B cell (primary cell): ENCODE results near the gene FHIT. TPM values are rescaled to one million over a fixed set of nuclear protein-coding genes. Genes with fewer than 3 reads are reported as not detected.

Source experiments
- ATAC-seq: fragments of 200-7000 bp; cut with Tn5 transposase; one replicate; pipeline ENCODE4 v1.10.0; 2021; ENCODE audit warnings: low read depth, mild to moderate bottlenecking, moderate number of reproducible peaks, moderate library complexity
- CTCF ChIA-PET: fragments of 350-600 bp; sonication (Branson Sonifier 250); formaldehyde crosslinking; loops from one replicate; lab custom pipeline; 2021; ENCODE audit warnings: antibody characterized with exemption, inconsistent platforms; lab: Charles Lee
- POLR2A ChIA-PET: fragments of 350-600 bp; sonication (Branson Sonifier 250); formaldehyde crosslinking; loops from one replicate; lab custom pipeline; 2021; ENCODE audit warnings: antibody characterized with exemption; lab: Charles Lee
- DNase-seq: peaks from one replicate; pipeline ENCODE4 v3.0.0; 2013
- H2AFZ ChIP-seq: 2 replicates; pipeline ENCODE4 v1.6.1; 2012; ENCODE audit warnings: mild to moderate bottlenecking, low read depth, low read length; ENCODE audit not compliant: insufficient read depth, poor library complexity, severe bottlenecking
- H3K27ac ChIP-seq, 2 donors: 1 replicate in 1 of 2; 2 replicates in 1 of 2; pipeline ENCODE4 v1.5.1; 2012 to 2013; ENCODE audit warnings: low read length in 2 of 2, mild to moderate bottlenecking in 2 of 2, moderate library complexity in 1 of 2
- H3K27me3 ChIP-seq, 4 experiments: fragments of 200-600 bp in 1 of 4; sonication (generic) in 1 of 4; replicated peaks in 1 of 4; 1 replicate in 2 of 4; 2 replicates in 2 of 4; pipeline versions ENCODE4 v1.6.1 to v1.7.0; 2013 to 2016; ENCODE audit warnings: low read length in 3 of 4, mild to moderate bottlenecking in 2 of 4, mixed read lengths in 1 of 4, moderate library complexity in 1 of 4; ENCODE audit not compliant: insufficient read depth in 4 of 4, control insufficient read depth in 3 of 4; ENCODE audit errors: control extremely low read depth in 1 of 4
- H3K36me3 ChIP-seq, 2 experiments: replicated peaks in 1 of 2; 1 replicate in 1 of 2; 2 replicates in 1 of 2; pipeline versions ENCODE4 v1.6.1 to v1.7.1; 2013; ENCODE audit warnings: low read length in 1 of 2; ENCODE audit not compliant: insufficient read depth in 2 of 2, control insufficient read depth in 1 of 2; ENCODE audit errors: control extremely low read depth in 1 of 2, extremely low read depth in 1 of 2
- H3K4me1 ChIP-seq, 2 donors: fragments of 200-600 bp in 1 of 2; sonication (generic) in 1 of 2; 1 replicate in 1 of 2; 2 replicates in 1 of 2; pipeline versions ENCODE4 v1.5.1 to v1.6.1; 2013 to 2017; ENCODE audit warnings: low read length in 2 of 2; ENCODE audit not compliant: control insufficient read depth in 2 of 2, insufficient read depth in 2 of 2
- H3K4me2 ChIP-seq: replicated peaks from 2 replicates; pipeline ENCODE3; 2012; ENCODE audit warnings: mild to moderate bottlenecking, low read depth, low read length; ENCODE audit not compliant: poor library complexity, severe bottlenecking
- H3K4me3 ChIP-seq, 5 experiments: fragments of 200-600 bp in 1 of 5; sonication (generic) in 1 of 5; 1 replicate in 3 of 5; 2 replicates in 2 of 5; pipeline versions ENCODE4 v1.5.1 to v1.7.0; 2011 to 2016; ENCODE audit warnings: low read length in 4 of 5, mild to moderate bottlenecking in 4 of 5, low read depth in 2 of 5, control low read depth in 1 of 5, moderate library complexity in 1 of 5; ENCODE audit not compliant: insufficient read depth in 1 of 5; ENCODE audit errors: control extremely low read depth in 1 of 5, extremely low read depth in 1 of 5
- H3K79me2 ChIP-seq: fragments of 200-600 bp; sonication (generic); one replicate; pipeline ENCODE4 v1.6.0; 2016; ENCODE audit warnings: low read length; ENCODE audit not compliant: control insufficient read depth, insufficient read depth
- H3K9ac ChIP-seq: fragments of 200-600 bp; sonication (generic); 2 replicates; pipeline ENCODE4 v1.6.1; 2017; ENCODE audit warnings: mild to moderate bottlenecking, low read length, moderate library complexity
- H3K9me3 ChIP-seq, 3 donors: one replicate each; pipeline versions ENCODE4 v1.6.1 to v1.7.1; 2013; ENCODE audit warnings: low read length in 2 of 3; ENCODE audit not compliant: control insufficient read depth in 2 of 3, insufficient read depth in 1 of 3; ENCODE audit errors: control extremely low read depth in 1 of 3
- H4K20me1 ChIP-seq: 2 replicates; pipeline ENCODE4 v1.6.0; 2012; ENCODE audit warnings: mild to moderate bottlenecking, low read length; ENCODE audit not compliant: insufficient read depth, control insufficient read depth, poor library complexity, severe bottlenecking
- H3K27ac Mint-ChIP-seq: one replicate; pipeline ENCODE4 v1.8.0; 2021; ENCODE audit warnings: mixed read lengths
- H3K27me3 Mint-ChIP-seq: one replicate; pipeline ENCODE4 v1.8.0; 2021; ENCODE audit warnings: mixed read lengths
- H3K4me1 Mint-ChIP-seq: one replicate; pipeline ENCODE4 v1.8.0; 2021; ENCODE audit warnings: mixed read lengths
- H3K4me3 Mint-ChIP-seq: one replicate; pipeline ENCODE4 v1.8.0; 2021; ENCODE audit warnings: mixed read lengths
- H3K9me3 Mint-ChIP-seq: one replicate; pipeline ENCODE4 v1.8.0; 2022; ENCODE audit warnings: mixed read lengths; ENCODE audit not compliant: insufficient read depth
- EZH2 ChIP-seq: IDR thresholded peaks from 2 replicates; pipeline ENCODE4 v1.6.1; 2012; ENCODE audit warnings: borderline replicate concordance, low read depth, mild to moderate bottlenecking, moderate library complexity, low read length; ENCODE audit not compliant: insufficient read depth, poor library complexity, severe bottlenecking
- WGBS: methylation state at CpG from one replicate; pipeline ENCODE4 v1.1.5; 2013; ENCODE audit warnings: missing lambda C conversion rate; ENCODE audit not compliant: insufficient coverage; 5-methylcytosine and 5-hydroxymethylcytosine counted together
- intact Hi-C: fragments of 100-400 bp; cut with micrococcal nuclease; formaldehyde crosslinking; loops from one replicate; pipeline ENCODE4 v1.10.0; 2022
- polyA plus RNA-seq: library from polyadenylated mRNA; depleted of rRNA; stranded (reverse); fragments of >200 nt; gene quantifications from 2 replicates; pipeline ENCODE4 v1.2.3, GENCODE V29; 2012
- total RNA-seq, 2 donors: library from RNA; stranded (reverse); fragments of 120-200 nt in 1 of 2; gene quantifications; 1 replicate in 1 of 2; 2 replicates in 1 of 2; pipeline versions ENCODE4 v1.2.3 to v1.2.4, GENCODE V29; 2013 to 2022
- TF ChIP-seq, protein P1 (sequence below): fragments of 200-600 bp; IDR thresholded peaks from one replicate; pipeline ENCODE4 v1.8.0; 2022; ENCODE audit warnings: antibody characterized with exemption, mild to moderate bottlenecking

FHIT gene
- total and polyA plus RNA-seq, 2 donors (not counting 1 experiment from before 2014, with no cell fraction given) = 1.7 to 7.8 TPM

DNA sequence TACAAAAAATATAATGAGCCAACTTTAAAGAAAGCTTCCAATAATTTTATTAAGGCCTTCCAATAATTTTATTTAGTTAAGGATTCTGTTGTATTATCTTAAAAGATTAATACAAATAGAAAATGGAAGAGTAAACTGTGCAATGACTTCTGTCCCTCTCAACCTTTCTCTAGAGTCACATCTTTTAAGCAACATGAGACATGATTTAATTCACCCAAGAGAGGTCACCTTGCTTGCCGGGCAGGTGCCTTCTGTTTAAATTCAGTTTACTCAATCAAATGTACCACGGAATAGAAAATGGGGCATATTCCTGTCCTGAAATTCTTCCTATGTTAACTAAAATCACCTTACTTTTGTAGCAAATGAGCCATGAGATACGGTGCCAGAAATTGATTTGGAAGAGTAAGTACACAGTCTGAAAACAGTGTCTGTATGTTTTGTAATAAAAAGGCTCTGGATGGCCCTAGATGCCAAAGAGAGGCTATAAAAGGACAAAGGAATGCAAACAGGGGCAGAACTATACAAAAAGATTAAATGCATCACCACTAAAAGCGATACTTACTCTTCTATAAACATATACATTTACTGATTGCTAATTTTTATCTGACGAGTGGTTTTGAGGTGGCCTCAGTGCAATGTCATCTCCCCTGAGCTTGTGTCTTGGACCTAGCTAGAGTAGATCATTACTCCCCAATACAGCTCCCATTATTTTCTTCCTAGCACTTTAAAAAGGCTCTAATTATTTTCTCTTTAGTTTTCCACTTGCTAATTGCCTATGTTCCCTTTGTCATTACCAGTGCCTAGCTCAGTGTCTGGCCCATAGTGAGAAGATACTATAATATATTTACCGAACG lies 134.0 kb downstream of the FHIT start:
- no peak overlapping the region for H3K27ac Mint-ChIP-seq
- Histone ChIP-seq H3K4me3 (no peak overlapping the region), H3K9ac (no peak overlapping the region), H3K36me3 (no peaks in the 10 kb centered on the region), H3K27me3 (no peaks in the 10 kb centered on the region), H3K27ac (no peak overlapping the region), H2AFZ (no peak overlapping the region), H3K4me1 (no peaks in the 10 kb centered on the region), H4K20me1 (no peaks in the 10 kb centered on the region), H3K79me2 (no peaks in the 10 kb centered on the region), H3K4me2 (no peak overlapping the region), H3K9me3 (no peaks in the 10 kb centered on the region)
- intact Hi-C loops = no loop called here
- H3K4me1 Mint-ChIP-seq = no peaks in the 10 kb centered on the region
- POLR2A ChIA-PET = no interaction called here
- no peak for DNase-seq
- no peaks in the 10 kb centered on the region for H3K27me3 Mint-ChIP-seq
- no peak overlapping the region for H3K4me3 Mint-ChIP-seq
- ATAC-seq = no peak
- CTCF ChIA-PET = no interaction called here
- no peak for TF ChIP-seq EZH2
- TF ChIP-seq, protein P1, sequence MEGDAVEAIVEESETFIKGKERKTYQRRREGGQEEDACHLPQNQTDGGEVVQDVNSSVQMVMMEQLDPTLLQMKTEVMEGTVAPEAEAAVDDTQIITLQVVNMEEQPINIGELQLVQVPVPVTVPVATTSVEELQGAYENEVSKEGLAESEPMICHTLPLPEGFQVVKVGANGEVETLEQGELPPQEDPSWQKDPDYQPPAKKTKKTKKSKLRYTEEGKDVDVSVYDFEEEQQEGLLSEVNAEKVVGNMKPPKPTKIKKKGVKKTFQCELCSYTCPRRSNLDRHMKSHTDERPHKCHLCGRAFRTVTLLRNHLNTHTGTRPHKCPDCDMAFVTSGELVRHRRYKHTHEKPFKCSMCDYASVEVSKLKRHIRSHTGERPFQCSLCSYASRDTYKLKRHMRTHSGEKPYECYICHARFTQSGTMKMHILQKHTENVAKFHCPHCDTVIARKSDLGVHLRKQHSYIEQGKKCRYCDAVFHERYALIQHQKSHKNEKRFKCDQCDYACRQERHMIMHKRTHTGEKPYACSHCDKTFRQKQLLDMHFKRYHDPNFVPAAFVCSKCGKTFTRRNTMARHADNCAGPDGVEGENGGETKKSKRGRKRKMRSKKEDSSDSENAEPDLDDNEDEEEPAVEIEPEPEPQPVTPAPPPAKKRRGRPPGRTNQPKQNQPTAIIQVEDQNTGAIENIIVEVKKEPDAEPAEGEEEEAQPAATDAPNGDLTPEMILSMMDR = no peak
- peaks cover 1% of the 10 kb centered on the region for H3K9me3 Mint-ChIP-seq
- WGBS = 100% methylated on average over 2 of the region's 7 CpGs

DNA sequence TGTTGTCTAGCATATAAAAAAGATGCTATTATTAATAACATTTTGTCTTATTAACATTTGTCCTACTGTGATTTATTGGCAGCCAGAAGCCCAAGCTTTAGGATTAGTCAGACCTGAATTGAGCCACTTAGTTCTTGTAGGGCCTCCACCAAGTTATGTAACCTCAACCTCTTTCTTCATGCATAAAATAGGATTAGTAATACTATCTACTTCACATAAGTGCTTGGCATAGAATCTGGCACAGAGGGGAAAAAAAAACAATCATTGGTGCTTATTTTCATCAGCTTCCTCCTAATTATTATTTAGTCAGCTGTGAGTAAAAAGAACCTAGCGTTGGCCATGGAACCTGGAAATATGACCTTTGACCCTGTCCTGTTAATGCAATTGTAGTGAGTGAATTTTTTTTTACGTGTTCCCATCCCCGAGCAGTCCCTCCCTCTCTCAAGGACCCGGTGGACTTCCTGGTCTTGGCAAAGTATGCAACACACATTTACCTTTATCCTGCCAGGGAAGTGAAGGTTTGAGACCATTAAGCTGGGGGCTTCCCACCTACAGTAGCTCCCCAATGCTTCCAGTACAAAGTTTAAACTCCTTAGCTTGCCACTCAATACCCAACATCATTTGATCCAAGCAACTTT lies 136.8 kb downstream of the FHIT start:
- DNase-seq (no peak), ATAC-seq (no peak)
- intact Hi-C loops = no loop called here
- Histone ChIP-seq H3K36me3 (no peaks in the 10 kb centered on the region), H3K4me1 (no peaks in the 10 kb centered on the region), H3K4me2 (no peak overlapping the region), H3K9ac (no peak overlapping the region), H4K20me1 (no peaks in the 10 kb centered on the region), H3K9me3 (no peaks in the 10 kb centered on the region), H3K79me2 (no peaks in the 10 kb centered on the region), H3K4me3 (no peak overlapping the region), H3K27ac (no peak overlapping the region), H3K27me3 (no peaks in the 10 kb centered on the region), H2AFZ (no peak overlapping the region)
- CTCF ChIA-PET = no interaction called here
- no peak for TF ChIP-seq EZH2
- TF ChIP-seq, protein P1 = no peak
- Mint-ChIP-seq H3K9me3 (no peaks in the 10 kb centered on the region), H3K27ac (no peak overlapping the region), H3K4me1 (no peaks in the 10 kb centered on the region), H3K27me3 (no peaks in the 10 kb centered on the region), H3K4me3 (no peak overlapping the region)
- POLR2A ChIA-PET = no interaction called here
- WGBS = 90% methylated on average over 2 of the region's 4 CpGs
